HG02678 (cell line): Measurements from ENCODE around the gene PKNOX1.
"Not testable (repeated sequence)": the region's sequence is repeated elsewhere in the genome, so short reads cannot be mapped to it uniquely, and the experiment has no call there.

Source experiments
- ATAC-seq: cut with Tn5 transposase; IDR thresholded peaks from one replicate; pipeline ENCODE4 v1.9.1; 2021; ENCODE audit warnings: mild to moderate bottlenecking, moderate library complexity; ENCODE audit not compliant: unreplicated experiment

The PKNOX1 gene

DNA sequence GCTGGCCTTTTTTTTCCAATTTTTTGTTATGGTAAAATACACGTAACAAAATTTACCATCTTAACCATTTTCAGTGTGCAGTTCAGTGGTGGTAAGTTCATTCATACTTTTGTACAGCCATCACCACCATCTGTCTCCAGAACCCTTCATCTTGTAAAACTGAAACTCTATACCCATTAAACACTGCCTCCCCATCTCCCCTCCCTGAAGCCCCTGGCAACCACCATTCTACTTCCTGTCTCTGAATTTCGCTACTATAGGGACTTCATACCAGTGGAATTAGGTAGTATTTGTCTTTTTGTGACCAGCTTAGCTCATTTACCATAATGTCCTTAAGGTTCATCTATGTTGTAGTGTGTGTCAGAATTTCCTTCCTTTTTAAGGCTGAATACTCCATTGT is 8.7 kb downstream of the PKNOX1 start:
- ATAC-seq, result no peak

DNA sequence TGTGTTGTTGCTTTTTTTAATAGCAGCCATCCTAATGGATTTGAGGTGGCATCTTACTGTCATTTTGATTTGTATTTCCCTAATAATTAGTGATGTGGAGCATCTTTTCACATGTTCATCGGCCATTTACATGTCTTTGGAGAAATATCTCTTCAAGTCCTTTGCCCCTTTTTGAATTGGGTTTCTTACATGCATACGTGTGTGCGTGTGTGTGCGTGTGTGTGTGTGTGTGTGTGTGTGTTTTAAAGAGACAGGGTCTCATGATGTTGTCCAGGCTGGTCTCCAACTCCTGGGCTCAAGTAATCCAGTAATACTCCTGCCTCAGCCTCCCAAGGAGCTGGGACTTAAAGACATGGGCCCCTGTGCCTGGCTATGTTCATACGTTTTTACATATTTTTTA is 9.5 kb downstream of the PKNOX1 start:
- ATAC-seq, result no peak

DNA sequence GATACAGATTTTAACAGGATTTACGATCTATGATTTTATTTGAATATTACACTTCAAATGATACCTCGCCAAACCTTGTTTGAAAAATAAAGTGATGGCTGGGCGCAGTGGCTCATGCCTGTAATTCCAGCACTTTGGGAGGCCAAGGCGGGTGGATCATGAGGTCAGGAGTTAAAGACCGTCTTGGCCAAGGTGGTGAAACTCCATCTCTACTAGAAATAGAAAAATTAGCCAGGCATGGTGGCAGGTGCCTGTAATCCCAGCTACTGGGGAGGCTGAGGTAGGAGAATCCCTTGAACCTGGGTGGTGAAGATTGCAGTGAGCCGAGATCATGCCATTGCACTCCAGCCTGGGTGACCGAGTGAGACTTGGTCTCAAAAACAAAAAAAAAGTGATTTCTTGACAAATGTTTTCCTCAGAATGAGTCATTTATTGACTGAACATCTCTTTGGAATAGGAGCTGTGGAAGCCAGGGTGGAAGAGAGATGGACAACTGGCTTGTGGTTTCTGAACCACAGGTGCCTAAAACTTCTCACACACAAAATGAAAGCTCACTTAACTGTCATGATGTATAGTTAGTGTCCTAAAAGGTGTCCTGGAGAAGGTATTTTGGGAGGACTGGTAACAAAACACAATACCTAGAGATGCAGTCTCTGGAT is 11.9 kb downstream of the PKNOX1 start:
- no peak for ATAC-seq

DNA sequence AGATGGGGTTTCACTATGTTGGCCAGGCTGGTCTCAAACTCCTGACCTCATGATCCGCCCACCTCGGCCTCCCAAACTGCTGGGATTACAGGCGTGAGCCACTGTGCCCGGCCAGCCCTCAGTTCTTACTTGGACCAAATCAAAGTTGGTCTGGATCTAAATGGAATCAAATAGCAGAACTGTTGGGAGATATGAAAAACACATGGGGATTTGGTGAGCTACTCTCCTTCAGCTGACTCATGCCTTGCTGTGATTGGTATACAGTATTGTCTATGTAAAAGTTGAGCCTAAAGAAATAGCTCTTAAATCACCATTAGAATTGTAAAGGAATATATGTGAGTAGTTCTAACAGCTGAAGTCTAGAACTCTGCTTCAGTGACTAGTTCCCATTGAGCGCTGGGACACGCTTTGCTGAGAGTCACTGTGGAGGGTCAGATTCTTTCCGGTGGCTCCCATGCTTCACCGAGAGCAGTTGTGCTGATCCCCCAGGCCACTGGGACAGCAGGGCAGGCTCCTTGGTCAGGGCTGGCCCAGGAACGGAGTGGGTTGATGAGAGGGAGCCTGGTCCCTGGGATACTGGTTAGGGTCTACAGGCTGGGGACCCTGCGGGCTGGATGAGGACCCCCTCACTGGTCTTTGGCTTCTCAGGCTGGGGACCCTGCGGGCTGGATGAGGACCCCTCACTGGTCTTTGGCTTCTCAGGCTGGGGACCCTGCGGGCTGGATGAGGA is 14.0 kb downstream of the PKNOX1 start:
- no peak for ATAC-seq

DNA sequence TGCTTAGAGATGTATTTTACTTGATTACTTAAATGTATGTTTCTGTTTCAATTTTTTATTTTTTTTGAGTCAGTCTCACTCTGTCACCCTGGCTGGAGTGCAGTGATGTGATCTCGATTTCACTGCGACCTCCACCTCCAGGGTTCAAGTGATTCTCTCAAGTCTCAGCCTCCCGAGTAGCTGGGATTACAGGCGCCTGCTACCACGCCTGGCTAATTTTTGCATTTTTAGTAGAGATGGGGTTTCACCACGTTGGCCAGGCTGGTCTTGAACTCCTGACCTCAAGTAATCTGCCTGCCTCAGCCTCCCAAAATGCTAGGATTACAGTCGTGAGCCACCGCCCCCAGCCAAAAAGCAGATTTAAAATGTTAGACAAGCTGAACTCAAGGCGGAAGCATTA is 15.0 kb downstream of the PKNOX1 start:
- ATAC-seq, result not testable (repeated sequence)

DNA sequence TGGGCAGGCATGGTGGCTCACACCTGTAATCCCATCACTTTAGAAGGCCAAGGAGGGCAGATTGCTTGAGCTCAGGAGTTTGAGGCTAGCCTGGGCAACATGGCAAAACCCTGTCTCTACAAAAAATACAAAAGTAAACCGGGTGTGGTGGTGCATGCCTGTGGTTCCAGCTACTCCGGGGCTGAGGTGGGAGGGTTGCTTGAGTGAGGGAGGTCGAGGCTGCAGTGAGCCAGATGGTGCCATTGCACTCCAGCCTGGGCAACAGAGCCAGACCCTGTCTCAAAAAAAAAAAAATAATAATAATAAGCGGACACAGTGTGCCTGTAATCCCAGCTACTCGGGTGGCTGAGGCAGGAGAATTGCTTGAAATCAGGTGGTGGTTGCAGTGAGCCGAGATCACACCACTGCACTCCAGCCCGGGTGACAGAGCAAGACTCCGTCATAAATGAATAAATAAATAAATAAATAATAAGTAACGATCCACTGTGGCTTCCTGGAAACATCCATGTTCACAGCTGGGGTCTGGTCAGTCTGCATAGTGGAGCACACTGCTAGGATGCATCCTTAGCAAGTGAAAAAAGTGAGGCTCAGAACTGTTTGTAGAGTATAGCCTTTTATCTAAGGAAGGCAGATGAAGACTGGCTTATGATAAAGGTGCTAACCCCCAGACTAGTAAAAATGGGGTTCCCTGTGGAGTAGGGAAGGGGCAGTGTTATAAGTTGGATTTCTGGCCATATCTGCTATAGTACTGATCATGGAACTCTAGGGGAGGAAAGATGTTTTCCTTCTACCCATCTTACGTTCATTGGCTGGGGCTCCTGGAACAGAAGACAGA is 15.7 kb downstream of the PKNOX1 start:
- no peak for ATAC-seq

DNA sequence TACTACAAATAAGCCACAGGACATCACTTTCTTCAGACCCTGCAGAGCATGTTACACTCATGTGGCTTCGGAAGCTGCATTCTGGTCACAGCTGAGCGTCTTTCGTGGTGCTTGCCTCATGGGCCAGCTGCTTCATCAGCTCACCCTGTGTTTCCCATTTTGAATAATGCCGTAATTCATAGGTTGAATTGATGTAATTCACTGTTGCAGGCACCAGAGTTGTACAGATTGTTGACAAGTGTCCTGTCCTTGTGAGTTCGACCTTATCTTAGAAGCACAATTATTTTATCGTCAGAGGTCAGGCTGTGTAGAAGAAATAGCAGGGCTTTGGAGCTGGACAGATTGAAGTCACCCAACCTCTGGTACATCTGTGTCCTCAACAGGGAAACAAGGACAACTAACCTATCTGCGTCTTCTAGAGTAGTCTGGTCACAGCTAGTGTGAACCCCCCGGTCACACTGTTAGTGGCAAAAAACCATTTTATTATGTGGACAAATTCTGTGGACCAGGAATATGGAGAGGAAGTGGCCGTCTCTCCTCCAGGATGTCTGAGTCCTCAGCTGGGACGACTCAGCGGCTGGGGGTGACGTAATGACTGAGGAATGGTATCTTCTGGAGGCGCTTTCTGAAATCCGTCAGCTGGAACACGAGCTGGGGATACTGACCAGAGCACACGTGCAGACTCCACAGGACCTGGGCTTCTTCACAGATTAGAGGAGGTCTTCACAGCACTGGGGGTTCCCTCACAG is 17.8 kb downstream of the PKNOX1 start:
- ATAC-seq, result no peak

DNA sequence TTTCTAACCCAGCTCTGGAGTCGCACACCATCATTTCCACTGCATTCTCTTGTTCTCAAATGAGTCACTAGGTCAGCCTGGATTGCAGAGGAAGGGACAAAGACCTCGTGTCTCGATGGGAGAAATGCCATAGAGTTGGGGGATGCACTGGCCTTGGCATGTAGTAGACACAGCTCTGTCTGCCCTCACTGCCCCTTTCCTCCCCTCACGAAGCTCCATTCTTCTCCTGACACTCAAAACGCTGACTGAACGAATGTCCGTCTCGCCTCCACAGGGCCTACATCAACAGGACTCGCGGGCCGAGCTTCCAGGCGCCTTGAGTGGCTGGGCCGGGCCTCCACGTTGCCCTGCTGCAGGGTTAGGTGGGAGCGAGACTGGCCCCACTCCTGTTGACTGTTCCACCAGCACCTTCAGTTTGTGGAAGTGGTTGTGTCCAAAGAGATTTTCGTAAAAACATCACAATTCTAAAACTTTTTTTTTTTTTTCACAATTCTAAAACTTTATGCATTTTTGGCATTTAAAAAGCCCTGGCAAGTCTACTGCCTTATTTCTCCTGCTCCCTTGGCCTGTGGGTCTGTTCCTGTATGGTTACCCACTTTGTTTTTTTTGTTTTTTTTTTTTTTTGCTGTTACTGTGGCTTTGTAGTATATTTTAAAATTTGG is 18.8 kb downstream of the PKNOX1 start:
- no peak for ATAC-seq

DNA sequence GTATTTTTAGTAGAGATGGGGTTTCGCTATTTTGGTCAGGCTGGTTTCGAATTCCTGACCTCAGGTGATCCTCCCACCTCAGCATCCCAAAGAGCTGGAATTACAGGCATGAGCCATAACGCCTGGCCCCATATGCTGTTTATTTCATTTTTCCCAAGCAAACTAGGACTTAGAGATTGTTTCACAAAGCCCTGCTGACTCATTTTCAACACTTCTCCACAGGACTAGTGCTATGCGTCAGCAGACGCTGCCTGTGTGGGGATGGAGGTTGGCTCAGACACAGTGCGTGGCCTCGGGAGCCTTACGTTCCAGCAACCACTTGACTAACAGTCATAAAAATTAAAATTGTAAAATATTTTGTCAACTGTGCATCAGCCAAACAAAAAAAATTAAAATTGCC is 22.7 kb downstream of the PKNOX1 start:
- no peak for ATAC-seq

DNA sequence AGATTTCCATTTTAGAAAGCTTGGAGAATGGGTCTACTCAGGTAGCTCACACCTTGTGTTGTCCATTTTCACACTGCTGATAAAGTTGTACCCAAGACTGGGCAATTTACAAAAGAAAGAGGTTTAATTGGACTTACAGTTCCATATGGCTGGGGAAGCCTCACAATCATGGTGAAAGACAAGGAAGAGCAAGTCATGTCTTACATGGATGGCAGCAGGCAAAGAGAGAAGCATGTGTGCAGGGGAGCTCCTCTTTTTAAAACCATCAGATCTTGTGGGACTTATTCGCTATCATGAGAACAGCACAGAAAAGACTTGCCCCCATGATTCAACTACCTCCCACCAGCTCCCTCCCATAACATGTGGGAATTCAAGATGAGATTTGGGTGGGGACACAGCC is 23.6 kb downstream of the PKNOX1 start:
- not testable (repeated sequence) for ATAC-seq

DNA sequence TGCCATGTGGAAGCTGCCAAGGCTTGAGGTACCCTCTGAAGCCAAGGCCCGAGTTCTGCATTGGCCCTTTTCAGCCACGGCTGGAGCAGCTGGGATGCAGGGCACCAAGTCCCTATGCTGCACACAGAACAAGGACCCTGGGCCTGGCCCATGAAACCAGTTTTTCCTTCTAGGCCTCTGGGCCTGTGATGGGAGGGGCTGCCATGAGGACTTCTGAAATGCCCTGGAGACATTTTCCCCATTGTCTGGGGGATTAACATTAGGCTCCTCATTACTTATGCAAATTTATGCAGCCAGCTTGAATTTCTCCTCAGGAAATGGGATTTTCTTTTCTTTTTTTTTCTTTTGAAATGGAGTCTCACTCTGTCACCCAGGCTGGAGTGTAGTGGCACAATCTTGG is 24.8 kb downstream of the PKNOX1 start:
- not testable (repeated sequence) for ATAC-seq

DNA sequence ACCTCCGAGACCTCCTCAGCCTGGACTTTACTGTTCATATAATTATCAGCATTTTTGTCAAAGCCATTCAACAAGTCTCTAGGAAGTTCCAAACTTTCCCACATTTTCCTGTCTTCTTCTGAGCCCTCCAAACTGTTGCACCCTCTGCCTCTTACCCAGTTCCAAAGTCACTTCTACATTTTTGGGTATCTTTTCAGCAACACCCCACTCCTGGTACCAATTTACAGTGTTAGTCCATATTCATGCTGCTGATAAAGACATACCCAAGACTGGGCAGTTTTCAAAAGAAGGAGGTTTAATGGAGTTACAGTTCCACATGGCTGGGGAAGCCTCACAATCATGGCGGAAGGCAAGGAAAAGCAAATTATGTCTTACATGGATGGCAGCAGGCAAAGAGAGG is 25.7 kb downstream of the PKNOX1 start:
- ATAC-seq, result not testable (repeated sequence)

DNA sequence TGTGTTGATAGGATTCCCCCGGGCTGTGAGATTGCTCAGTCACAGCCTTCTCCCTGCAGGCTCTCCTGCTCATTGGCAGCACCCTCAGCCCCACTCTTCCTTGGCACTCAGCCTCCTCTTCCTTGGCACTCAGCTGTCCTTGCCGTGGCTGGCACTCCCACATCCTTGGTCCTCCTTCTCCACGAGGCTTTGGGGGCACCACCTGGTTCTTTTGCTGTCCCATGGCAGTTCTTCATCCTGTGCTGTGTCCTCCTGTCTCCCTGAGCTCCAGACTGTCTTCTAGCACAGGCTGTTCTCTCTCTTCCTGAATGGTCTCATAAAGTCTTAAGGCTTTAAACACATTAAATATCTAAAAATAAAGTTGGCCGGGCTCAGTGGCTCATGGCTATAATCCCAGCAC is 27.0 kb downstream of the PKNOX1 start:
- no peak for ATAC-seq

DNA sequence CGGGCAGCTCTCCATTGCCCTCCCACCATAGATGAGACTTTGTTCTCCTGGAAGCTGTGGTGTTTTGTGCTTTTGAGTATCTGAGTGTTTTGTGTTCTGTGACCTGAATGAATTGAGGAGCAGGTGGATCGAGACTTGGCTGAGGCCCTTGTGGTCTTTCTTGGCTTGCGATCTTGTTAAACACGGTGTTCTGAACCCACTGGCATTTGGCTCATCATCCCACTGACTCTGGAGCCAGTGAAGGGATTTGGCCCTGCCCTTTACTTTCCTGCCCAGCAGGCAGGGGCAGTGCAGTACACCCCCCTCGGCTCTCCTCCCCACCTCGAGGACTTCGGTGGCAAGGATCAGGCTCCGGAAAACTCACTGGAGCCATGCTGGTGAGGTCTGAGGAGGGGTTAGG is 30.6 kb downstream of the PKNOX1 start:
- no peak for ATAC-seq

DNA sequence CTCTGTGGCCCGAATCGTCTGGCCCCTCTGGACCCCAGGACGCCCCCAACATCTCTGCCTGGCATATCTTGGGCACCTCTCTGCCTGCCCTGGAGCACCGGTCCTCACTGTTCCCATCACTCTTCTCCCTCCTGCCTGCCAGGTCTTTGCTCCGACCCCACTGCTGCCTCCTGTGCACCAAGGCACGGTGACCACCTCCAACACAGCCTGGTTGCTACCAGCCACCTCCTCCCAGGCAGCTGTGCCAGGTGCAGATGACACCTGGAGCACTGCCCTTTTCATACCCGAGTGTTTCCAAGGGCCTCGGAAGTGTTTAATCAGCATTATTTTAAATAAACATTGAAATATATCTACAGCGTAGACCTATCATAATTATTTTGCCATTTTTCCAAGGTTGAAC is 31.3 kb downstream of the PKNOX1 start:
- ATAC-seq, result no peak

DNA sequence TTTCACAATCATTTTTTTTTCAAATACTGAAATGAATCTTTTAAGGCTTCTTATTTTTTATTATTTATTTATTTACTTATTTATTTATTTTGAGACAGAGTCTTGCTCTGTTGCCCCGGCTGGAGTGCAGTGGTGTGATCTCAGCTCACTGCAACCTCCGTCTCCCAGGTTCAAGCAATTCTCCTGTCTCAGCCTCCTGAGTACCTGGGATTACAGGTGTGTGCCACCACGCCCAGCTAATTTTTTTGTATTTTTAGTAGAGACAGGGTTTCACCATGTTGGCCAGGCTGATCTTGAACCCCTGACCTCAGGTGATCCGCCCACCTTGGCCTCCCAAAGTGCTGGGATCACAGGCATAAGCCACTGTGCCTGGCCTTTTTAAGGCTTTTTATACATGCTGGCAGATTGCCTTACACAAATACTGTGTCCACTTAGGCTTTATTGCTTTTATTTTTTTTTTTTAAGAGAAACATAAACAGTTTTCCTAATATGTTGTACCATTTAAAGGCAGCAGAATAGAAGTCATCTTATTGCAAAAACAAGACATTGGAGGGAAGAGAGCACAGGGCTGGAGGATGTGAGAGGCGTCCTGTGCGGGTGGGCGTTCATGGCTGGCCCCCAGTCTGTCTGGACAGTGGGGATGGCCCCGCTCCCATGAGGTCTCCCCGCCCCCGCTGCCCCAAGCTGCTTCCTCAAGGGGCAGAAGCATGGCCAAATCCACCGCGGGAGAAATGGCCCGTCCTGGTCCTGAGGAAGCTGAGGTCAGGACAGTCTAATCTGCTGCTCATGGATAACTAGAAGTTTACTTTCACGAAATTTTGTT is 31.9 kb downstream of the PKNOX1 start:
- ATAC-seq, result not testable (repeated sequence)

DNA sequence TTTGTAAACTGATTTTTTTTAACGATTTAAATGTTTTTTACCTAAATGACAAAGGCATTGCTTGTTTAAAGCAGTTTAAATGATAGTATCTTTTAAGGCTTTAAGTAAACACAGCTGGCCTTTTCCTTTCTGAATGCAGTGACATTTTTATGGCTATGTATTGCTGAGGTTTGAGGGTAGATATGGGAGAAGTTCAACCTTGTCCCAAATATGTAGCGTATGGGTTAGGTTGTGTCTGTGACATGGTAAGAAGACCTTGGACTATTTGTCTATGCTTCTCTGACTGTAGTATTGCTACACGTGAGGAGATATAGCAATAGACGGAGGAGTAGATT is 32.5 kb downstream of the PKNOX1 start:
- no peak for ATAC-seq

DNA sequence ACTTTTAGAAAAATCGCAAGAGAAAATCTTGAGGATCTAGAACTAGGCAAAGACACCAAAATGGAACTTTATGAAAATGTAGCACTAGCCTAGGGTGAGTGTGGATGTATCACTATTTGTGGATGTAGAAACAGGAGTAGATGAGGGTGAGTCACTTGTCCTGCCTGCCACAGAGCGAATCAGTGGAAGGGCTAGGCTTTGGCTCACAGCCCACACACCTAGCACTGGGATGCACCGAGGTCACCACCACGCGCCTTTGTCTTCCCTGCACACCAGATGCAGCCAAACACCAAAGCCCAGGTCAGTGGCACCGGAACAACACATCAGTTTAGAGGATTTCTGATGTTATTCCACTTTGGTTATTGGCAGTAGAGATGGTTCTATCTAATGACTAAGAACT is 38.2 kb downstream of the PKNOX1 start:
- no peak for ATAC-seq

DNA sequence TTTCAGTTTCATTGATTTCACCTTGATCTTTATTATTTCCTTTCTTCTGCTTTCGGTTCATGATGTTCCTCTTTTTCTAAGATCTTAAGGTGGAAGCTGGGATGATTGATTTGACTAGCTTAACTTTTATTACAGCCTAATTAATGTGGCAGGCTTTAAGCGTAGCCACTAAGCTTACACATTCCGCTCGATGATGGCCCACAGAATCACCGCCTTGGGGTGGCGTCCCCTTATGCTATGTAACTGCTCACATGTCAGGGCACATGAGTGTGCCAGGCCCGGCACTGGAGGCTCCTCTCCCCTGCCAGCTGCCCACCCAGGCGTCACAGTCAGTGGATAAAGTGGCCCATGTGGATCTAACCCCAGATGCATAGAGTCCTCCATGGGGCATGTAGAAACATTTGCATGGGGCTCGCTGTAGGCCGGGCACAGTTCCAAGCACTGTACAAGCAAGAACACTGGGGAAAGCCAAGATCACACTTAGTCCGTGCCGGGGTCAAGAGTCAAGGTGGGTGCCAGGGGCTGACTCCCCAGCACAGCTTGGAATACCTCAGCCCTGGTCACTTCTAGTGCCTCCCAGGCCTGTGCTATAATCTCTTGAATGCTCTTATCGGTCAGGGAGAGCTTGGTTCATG is 41.7 kb downstream of the PKNOX1 start:
- no peak for ATAC-seq
